ENCODE results near the gene NISCH. TPM values are rescaled to one million over a fixed set of nuclear protein-coding genes. Genes with fewer than 3 reads are reported as not detected.

Gene NISCH
- total RNA-seq, 8 experiments from 2014 or later, result 54.4 to 134 (median 80.6) TPM

- ATAC-seq (replicated peaks in 6 of 8), result no peak
- Histone ChIP-seq H3K4me1 (replicated peaks in 1 of 2) (peaks cover 11 to 12% of the 10 kb centered on the region in 2 donors), H3K4me3 (no peak overlapping the region), H3K27ac (no peak overlapping the region)
- WGBS, 10 experiments, result 80 to 100% (median 92%) methylated on average over 1 to 7 of the region's 25 CpGs; no CpG with 5 or more reads in 6 of the 10 experiments
- in situ Hi-C loops (cut with MboI; ENCODE audit: low pct_unique_long_range_greater_than_20kb in 2 of 9, low sequenced_read_pairs in 9 of 9, unreplicated experiment in 9 of 9), result no loop called here
These were observed 73.4 kb downstream of the NISCH start for GRCh38 chr3:52528586-52529375.

GRCh38 chr3:52529376-52530333 is 74.3 kb downstream of the NISCH start:
- in situ Hi-C loops (cut with MboI; ENCODE audit: low pct_unique_long_range_greater_than_20kb in 2 of 9, low sequenced_read_pairs in 9 of 9, unreplicated experiment in 9 of 9), result no loop called here
- Histone ChIP-seq H3K4me1 (replicated peaks in 1 of 2) (peaks cover 15 to 19% of the 10 kb centered on the region in 2 donors), H3K27ac (no peak overlapping the region), H3K4me3 (no peak overlapping the region)
- peak in 1 of 8 experiments; percentile 15 for ATAC-seq (replicated peaks in 6 of 8)
- 72 to 100% (median 93%) methylated on average over 1 to 7 of the region's 12 CpGs; no CpG with 5 or more reads in 4 of the 10 experiments for WGBS, 10 experiments

- in situ Hi-C loops (cut with MboI; ENCODE audit: low pct_unique_long_range_greater_than_20kb in 2 of 9, low sequenced_read_pairs in 9 of 9, unreplicated experiment in 9 of 9), result no loop called here
- H3K27ac ChIP-seq, result no peak overlapping the region
- H3K4me1 ChIP-seq (replicated peaks in 1 of 2), result peaks cover 23 to 30% of the 10 kb centered on the region in 2 donors
- no peak for ATAC-seq (replicated peaks in 6 of 8)
- 20 to 100% (median 89%) methylated on average over 1 to 3 of the region's 10 CpGs; no CpG with 5 or more reads in 5 of the 10 experiments for WGBS, 10 experiments
- H3K4me3 ChIP-seq, result peak overlapping the region in 1 of 5 donors; percentile 73
These were observed 75.8 kb downstream of the NISCH start for GRCh38 chr3:52530918-52531826.

- in situ Hi-C loops (cut with MboI; ENCODE audit: low pct_unique_long_range_greater_than_20kb in 2 of 9, low sequenced_read_pairs in 9 of 9, unreplicated experiment in 9 of 9), result no loop called here
- 40 to 100% (median 60%) methylated on average over 1 to 4 of the region's 14 CpGs; no CpG with 5 or more reads in 4 of the 10 experiments for WGBS, 10 experiments
- ATAC-seq (replicated peaks in 6 of 8), result no peak
- H3K4me1 ChIP-seq (replicated peaks in 1 of 2), result peaks cover 23 to 30% of the 10 kb centered on the region in 2 donors
- H3K4me3 ChIP-seq, result peak overlapping the region; percentile 70 to 85 (median 75)
- H3K27ac ChIP-seq, result peak overlapping the region in 1 of 2 donors; percentile 94
These were observed 76.6 kb downstream of the NISCH start for GRCh38 chr3:52531860-52532516.

- Histone ChIP-seq H3K27ac (peak overlapping the region; percentile 79 to 94), H3K4me3 (peak overlapping the region; percentile 70 to 85 (median 75)), H3K4me1 (replicated peaks in 1 of 2) (peaks cover 25 to 32% of the 10 kb centered on the region in 2 donors)
- ATAC-seq (replicated peaks in 6 of 8), result peak in 1 of 8 experiments; percentile 4
- in situ Hi-C loops (cut with MboI; ENCODE audit: low pct_unique_long_range_greater_than_20kb in 2 of 9, low sequenced_read_pairs in 9 of 9, unreplicated experiment in 9 of 9), result no loop called here
- WGBS, 10 experiments, result 0 to 83% (median 5%) methylated on average over 1 to 4 of the region's 5 CpGs; no CpG with 5 or more reads in 7 of the 10 experiments
These were observed 77.1 kb downstream of the NISCH start for GRCh38 chr3:52532517-52532837.

GRCh38 chr3:52532838-52533622 is 77.6 kb downstream of the NISCH start:
- ATAC-seq (replicated peaks in 6 of 8), result peak; percentile 0 to 1 (median 0)
- H3K4me3 ChIP-seq, result peak overlapping the region; percentile 70 to 85 (median 75)
- H3K27ac ChIP-seq, result peak overlapping the region; percentile 79 to 94
- 0 to 3% (median 0%) methylated on average over 2 to 8 of the region's 78 CpGs; no CpG with 5 or more reads in 7 of the 10 experiments for WGBS, 10 experiments
- in situ Hi-C loops (cut with MboI; ENCODE audit: low pct_unique_long_range_greater_than_20kb in 2 of 9, low sequenced_read_pairs in 9 of 9, unreplicated experiment in 9 of 9), result no loop called here
- H3K4me1 ChIP-seq (replicated peaks in 1 of 2), result peaks cover 31 to 37% of the 10 kb centered on the region in 2 donors

GRCh38 chr3:52533623-52534280 is 78.3 kb downstream of the NISCH start, which contains the start of gene NT5DC2:
Gene NT5DC2, minus strand, starts transcription at chr3:52533857. Its CDS starts 120 bp downstream, at chr3:52533737.
- Histone ChIP-seq H3K4me1 (replicated peaks in 1 of 2) (peaks cover 37 to 40% of the 10 kb centered on the region in 2 donors), H3K4me3 (peak within 1 kb of the TSS; percentile 70 to 85 (median 75)), H3K27ac (peak within 1 kb of the TSS; percentile 79 to 94)
- 0% methylated on average over 4 of the region's 91 CpGs; no CpG with 5 or more reads in 9 of the 10 experiments for WGBS, 10 experiments
- peak; percentile 16 to 59 (median 50) for ATAC-seq (replicated peaks in 6 of 8)
- in situ Hi-C loops (cut with MboI; ENCODE audit: low pct_unique_long_range_greater_than_20kb in 2 of 9, low sequenced_read_pairs in 9 of 9, unreplicated experiment in 9 of 9), result no loop called here

GRCh38 chr3:52534281-52535183 is 79.1 kb downstream of the NISCH start:
- no peak for ATAC-seq (replicated peaks in 6 of 8)
- H3K4me1 ChIP-seq (replicated peaks in 1 of 2), result peaks cover 37 to 40% of the 10 kb centered on the region in 2 donors
- WGBS, 10 experiments, result 12 to 100% (median 57%) methylated on average over 1 to 20 of the region's 57 CpGs; no CpG with 5 or more reads in 3 of the 10 experiments
- in situ Hi-C loops (cut with MboI; ENCODE audit: low pct_unique_long_range_greater_than_20kb in 2 of 9, low sequenced_read_pairs in 9 of 9, unreplicated experiment in 9 of 9), result no loop called here
- H3K27ac ChIP-seq, result peak overlapping the region; percentile 79 to 94
- H3K4me3 ChIP-seq, result peak overlapping the region; percentile 70 to 85 (median 75)

GRCh38 chr3:52535411-52536111 is 80.2 kb downstream of the NISCH start:
- Histone ChIP-seq H3K27ac (peak overlapping the region; percentile 53 to 65), H3K4me3 (peak overlapping the region in 1 of 5 donors; percentile 85)
- ATAC-seq (replicated peaks in 6 of 8), result no peak

GRCh38 chr3:52536112-52536368 is 80.6 kb downstream of the NISCH start:
- Histone ChIP-seq H3K4me3 (peak overlapping the region in 1 of 5 donors; percentile 5), H3K27ac (peak overlapping the region; percentile 53 to 65), H3K4me1 (replicated peaks in 1 of 2) (peaks cover 36 to 40% of the 10 kb centered on the region in 2 donors)
- no peak for ATAC-seq (replicated peaks in 6 of 8)
- WGBS, 10 experiments, result 3 to 100% (median 40%) methylated on average over 1 to 5 of the region's 9 CpGs; no CpG with 5 or more reads in 3 of the 10 experiments
- in situ Hi-C loops (cut with MboI; ENCODE audit: low pct_unique_long_range_greater_than_20kb in 2 of 9, low sequenced_read_pairs in 9 of 9, unreplicated experiment in 9 of 9), result no loop called here

More at GRCh38 chr3:52535411-52536111, 80.2 kb downstream of the NISCH start:
- peaks cover 37 to 40% of the 10 kb centered on the region in 2 donors for H3K4me1 ChIP-seq (replicated peaks in 1 of 2)
- 80 to 100% (median 94%) methylated on average over 1 to 15 of the region's 19 CpGs for WGBS, 10 experiments
- in situ Hi-C loops (cut with MboI; ENCODE audit: low pct_unique_long_range_greater_than_20kb in 2 of 9, low sequenced_read_pairs in 9 of 9, unreplicated experiment in 9 of 9), result no loop called here

Measured in motor neuron (in vitro differentiated cells).